ENCODE data around the gene IRX2. TPM values are rescaled to one million over a fixed set of nuclear protein-coding genes. Genes with fewer than 3 reads are reported as not detected.

IRX2 gene
- total and polyA plus RNA-seq, 9 donors = 0.04 to 0.46 (median 0.15) TPM; not detected in 4

- TF ChIP-seq CTCF (IDR thresholded peaks at IDR 0.05) (no peak), EP300 (IDR thresholded peaks at IDR 0.05) (no peak), POLR2A (IDR thresholded peaks at IDR 0.05) (no peak)
- H3K4me1 ChIP-seq (ENCODE audit: insufficient read depth) = no peaks in the 10 kb centered on the region
- whole genome bisulfite sequencing, 3 donors = 65 to 70% (median 67%) methylated on average over 28 of the region's 28 CpGs
- H3K27me3 ChIP-seq = no peaks in the 10 kb centered on the region
- H3K36me3 ChIP-seq = no peaks in the 10 kb centered on the region
- intact Hi-C loops (cut with DNase I) = no loop called here
- H3K27ac ChIP-seq = no peak overlapping the region
- no peak overlapping the region for H3K4me3 ChIP-seq
- no peaks in the 10 kb centered on the region for H3K9me3 ChIP-seq
- no peak for DNase-seq
These were observed 49.2 kb downstream of the IRX2 start for GRCh38 chr5:2702096-2702879.

- H3K9me3 ChIP-seq = no peaks in the 10 kb centered on the region
- intact Hi-C loops (cut with DNase I) = no loop called here
- TF ChIP-seq EP300 (IDR thresholded peaks at IDR 0.05) (no peak), CTCF (IDR thresholded peaks at IDR 0.05) (no peak), POLR2A (IDR thresholded peaks at IDR 0.05) (no peak)
- WGBS, 3 donors = 41 to 53% (median 49%) methylated on average over 10 of the region's 10 CpGs
- no peak for DNase-seq
- H3K4me3 ChIP-seq = no peak overlapping the region
- H3K27ac ChIP-seq = no peak overlapping the region
- H3K36me3 ChIP-seq = no peaks in the 10 kb centered on the region
- H3K27me3 ChIP-seq = no peaks in the 10 kb centered on the region
- H3K4me1 ChIP-seq (ENCODE audit: insufficient read depth) = no peaks in the 10 kb centered on the region
These were observed 49.9 kb downstream of the IRX2 start for GRCh38 chr5:2701592-2701991.

- intact Hi-C loops (cut with DNase I) = no loop called here
- H3K4me1 ChIP-seq (ENCODE audit: insufficient read depth) = no peaks in the 10 kb centered on the region
- H3K36me3 ChIP-seq = no peaks in the 10 kb centered on the region
- H3K27me3 ChIP-seq = no peaks in the 10 kb centered on the region
- no peak for TF ChIP-seq POLR2A (IDR thresholded peaks at IDR 0.05)
- TF ChIP-seq EP300 (IDR thresholded peaks at IDR 0.05) = no peak
- TF ChIP-seq CTCF (IDR thresholded peaks at IDR 0.05) = no peak
- WGBS, 3 donors = 66 to 77% (median 68%) methylated on average over 8 of the region's 8 CpGs
- H3K4me3 ChIP-seq = no peak overlapping the region
- no peaks in the 10 kb centered on the region for H3K9me3 ChIP-seq
- no peak overlapping the region for H3K27ac ChIP-seq
- no peak for DNase-seq
These were observed 50.6 kb downstream of the IRX2 start for GRCh38 chr5:2700876-2701275.

GRCh38 chr5:2699686-2700085, 51.8 kb downstream of the IRX2 start:
- intact Hi-C loops (cut with DNase I) = no loop called here
- Histone ChIP-seq H3K27me3 (no peaks in the 10 kb centered on the region), H3K4me1 (ENCODE audit: insufficient read depth) (no peaks in the 10 kb centered on the region), H3K9me3 (no peaks in the 10 kb centered on the region), H3K4me3 (no peak overlapping the region), H3K36me3 (no peaks in the 10 kb centered on the region), H3K27ac (no peak overlapping the region)
- DNase-seq = no peak
- WGBS, 3 donors = 88 to 91% (median 88%) methylated on average over 16 to 17 of the region's 17 CpGs
- TF ChIP-seq POLR2A (IDR thresholded peaks at IDR 0.05) (no peak), EP300 (IDR thresholded peaks at IDR 0.05) (no peak), CTCF (IDR thresholded peaks at IDR 0.05) (no peak)

All from ovary (tissue), 9 donors.